ENCODE data around the gene CRLF3. TPM values are rescaled to one million over a fixed set of nuclear protein-coding genes. Genes with fewer than 3 reads are reported as not detected.
"Not testable (repeated sequence)": the region's sequence is repeated elsewhere in the genome, so short reads cannot be mapped to it uniquely, and the experiment has no call there.

Gene CRLF3
- total RNA-seq, 1 donor from 2014 or later: 9.0 TPM

DNA sequence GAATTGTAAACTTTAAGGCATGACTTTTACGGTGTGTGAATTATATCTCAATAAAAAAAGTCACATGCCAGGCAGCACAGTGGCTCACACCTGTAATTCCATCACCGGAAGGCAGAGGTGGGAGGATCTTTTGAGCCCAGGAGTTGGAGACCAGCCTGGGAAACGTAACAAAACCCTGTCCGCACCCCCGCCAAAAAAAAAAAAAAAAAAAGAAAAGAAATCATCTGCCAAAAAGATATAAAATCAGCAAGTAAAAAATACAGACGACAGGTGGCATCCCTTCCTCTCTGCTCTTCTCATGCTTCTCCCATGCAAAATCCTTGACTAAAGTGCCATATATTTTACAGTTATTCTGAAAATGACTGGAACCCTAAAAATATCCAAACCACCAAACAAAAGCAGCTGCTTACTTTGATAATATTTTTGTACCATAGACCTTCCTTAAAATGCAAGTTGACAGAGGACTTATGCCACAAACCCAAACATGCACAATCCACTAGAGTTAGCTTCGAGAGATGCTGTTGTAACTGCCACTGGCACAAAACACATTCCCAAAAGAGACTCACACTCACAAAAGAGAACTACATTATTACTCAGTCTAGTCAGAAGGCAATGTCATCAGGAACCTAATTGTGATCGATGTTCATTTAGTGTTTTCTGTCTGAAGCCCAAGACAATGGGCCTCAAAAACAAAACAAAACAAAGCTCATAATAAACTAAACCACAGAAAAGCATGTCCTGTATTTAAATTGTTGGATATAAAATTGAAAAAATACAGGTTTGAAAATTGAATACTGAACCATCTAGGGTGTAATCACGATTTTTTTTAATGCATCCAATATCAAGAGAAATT lies 2.4 kb downstream of the CRLF3 start:
- Mint-ChIP-seq H3K27me3 (no peaks in the 10 kb centered on the region), H3K9me3 (no peaks in the 10 kb centered on the region), H3K4me1 (ENCODE audit: unreplicated experiment) (peaks cover 9% of the 10 kb centered on the region), H3K27ac (no peak overlapping the region), H3K36me3 (no peaks in the 10 kb centered on the region), H3K4me3 (no peak overlapping the region)
- DNase-seq (ENCODE audit: extremely low spot score, unreplicated experiment): no peak
- TF ChIP-seq, protein P1, sequence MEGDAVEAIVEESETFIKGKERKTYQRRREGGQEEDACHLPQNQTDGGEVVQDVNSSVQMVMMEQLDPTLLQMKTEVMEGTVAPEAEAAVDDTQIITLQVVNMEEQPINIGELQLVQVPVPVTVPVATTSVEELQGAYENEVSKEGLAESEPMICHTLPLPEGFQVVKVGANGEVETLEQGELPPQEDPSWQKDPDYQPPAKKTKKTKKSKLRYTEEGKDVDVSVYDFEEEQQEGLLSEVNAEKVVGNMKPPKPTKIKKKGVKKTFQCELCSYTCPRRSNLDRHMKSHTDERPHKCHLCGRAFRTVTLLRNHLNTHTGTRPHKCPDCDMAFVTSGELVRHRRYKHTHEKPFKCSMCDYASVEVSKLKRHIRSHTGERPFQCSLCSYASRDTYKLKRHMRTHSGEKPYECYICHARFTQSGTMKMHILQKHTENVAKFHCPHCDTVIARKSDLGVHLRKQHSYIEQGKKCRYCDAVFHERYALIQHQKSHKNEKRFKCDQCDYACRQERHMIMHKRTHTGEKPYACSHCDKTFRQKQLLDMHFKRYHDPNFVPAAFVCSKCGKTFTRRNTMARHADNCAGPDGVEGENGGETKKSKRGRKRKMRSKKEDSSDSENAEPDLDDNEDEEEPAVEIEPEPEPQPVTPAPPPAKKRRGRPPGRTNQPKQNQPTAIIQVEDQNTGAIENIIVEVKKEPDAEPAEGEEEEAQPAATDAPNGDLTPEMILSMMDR (conservative IDR thresholded peaks at IDR 0.05): no peak

DNA sequence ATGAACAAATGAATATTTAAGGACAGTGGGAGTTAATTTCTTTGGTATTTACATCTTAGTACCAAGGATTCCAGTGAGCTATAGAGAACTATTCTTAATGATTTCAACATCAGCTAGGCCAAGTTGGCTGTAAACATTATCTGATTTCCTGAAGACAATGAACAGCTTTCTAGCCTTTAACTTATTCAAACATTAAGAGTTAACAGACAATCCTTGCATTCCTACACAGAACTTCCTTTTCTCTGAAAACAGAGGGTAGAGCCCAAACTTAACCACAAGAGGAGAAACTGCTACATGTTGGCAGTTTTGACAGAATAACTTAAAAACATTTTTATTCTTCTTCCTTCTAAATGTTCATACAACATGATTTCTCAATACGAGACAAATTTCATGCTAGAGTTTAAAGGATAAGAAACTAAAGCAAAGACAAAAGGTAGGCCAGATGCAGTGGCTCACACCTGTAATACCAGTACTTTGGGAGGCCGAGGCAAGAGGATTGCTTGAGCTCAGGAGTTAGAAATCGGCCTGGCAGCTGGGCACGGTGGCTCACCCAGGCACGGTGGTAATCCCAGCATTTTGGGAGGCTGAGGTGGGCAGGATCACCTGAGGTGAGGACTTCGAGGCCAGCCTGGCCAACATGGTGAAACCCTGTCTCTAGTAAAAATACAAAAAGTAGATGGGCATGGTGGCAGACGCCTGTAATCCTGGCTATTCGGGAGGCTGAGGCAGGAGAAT lies 4.4 kb downstream of the CRLF3 start:
- H3K9me3 Mint-ChIP-seq: no peaks in the 10 kb centered on the region
- H3K27ac Mint-ChIP-seq: peak overlapping the region; percentile 77
- TF ChIP-seq, protein P1 (conservative IDR thresholded peaks at IDR 0.05): no peak
- H3K36me3 Mint-ChIP-seq: peaks cover 6% of the 10 kb centered on the region
- H3K27me3 Mint-ChIP-seq: no peaks in the 10 kb centered on the region
- no peak overlapping the region for H3K4me3 Mint-ChIP-seq
- no peak for DNase-seq (ENCODE audit: extremely low spot score, unreplicated experiment)
- peaks cover 9% of the 10 kb centered on the region for H3K4me1 Mint-ChIP-seq (ENCODE audit: unreplicated experiment)

DNA sequence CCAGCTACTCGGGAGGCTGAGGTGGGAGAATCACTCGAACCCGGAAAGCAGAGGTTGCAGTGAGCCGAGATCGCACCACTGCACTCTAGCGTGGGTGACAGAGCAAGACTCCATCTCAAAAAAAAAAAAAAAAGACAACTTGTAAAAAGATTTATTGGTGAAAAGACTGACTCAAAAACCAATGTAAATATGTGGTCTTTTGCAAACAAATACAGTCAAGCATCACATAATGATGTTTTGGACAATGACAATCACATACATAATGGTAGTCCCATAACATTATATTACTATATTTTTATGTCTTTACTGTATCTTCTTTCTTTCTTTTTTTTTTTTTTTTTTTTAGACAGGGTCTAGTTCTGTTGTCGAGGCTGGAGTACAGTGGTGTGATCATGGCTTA lies 8.3 kb downstream of the CRLF3 start:
- peaks cover 11% of the 10 kb centered on the region for H3K4me1 Mint-ChIP-seq (ENCODE audit: unreplicated experiment)
- DNase-seq (ENCODE audit: extremely low spot score, unreplicated experiment): no peak

DNA sequence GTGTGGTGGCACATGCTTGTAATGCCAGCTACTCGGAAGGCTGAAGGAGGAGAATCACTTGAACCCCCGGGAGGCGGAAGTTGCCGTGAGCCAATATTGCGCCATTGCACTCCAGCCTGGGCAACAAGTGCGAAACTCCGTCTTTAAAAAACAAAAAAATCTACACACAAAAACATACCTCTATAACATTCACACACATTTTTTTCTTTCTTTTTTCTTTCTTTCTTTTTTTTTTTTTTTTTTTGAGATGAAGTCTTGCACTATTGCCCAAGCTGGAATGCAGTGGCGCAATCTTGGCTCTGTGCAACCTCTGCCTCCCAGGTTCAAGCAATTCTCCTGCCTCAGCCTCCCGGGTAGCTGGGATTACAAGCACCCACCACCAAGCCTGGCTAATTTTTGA lies 9.6 kb downstream of the CRLF3 start:
- not testable (repeated sequence) for H3K9me3 Mint-ChIP-seq; H3K27me3 Mint-ChIP-seq; H3K4me3 Mint-ChIP-seq; DNase-seq (ENCODE audit: extremely low spot score, unreplicated experiment); H3K36me3 Mint-ChIP-seq; H3K4me1 Mint-ChIP-seq (ENCODE audit: unreplicated experiment); H3K27ac Mint-ChIP-seq

More for the DNA sequence above, 8.3 kb downstream of the CRLF3 start:
- TF ChIP-seq, protein P1 (conservative IDR thresholded peaks at IDR 0.05): no peak
- Mint-ChIP-seq H3K4me3 (no peak overlapping the region), H3K36me3 (peaks cover 6% of the 10 kb centered on the region), H3K27me3 (no peaks in the 10 kb centered on the region), H3K27ac (no peak overlapping the region), H3K9me3 (no peaks in the 10 kb centered on the region)

DNA sequence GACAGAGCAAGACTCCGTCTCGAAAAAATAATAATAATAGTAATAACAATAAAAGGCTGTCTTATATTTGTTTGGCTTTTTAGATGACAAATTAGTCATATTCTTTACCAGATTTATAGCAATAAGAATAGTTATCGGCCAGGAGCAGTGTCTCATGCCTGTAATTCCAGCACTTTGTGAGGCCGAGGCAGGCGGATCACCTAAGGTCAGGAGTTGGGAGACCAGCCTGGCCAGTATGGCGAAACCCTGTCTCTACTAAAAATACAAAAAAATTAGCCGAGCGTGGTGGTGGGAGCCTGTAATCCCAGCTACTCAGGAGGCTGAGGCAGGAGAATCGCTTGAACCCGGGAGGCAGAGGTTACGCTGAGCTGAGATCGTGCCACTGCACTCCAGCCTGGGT lies 10.3 kb downstream of the CRLF3 start:
- not testable (repeated sequence) for H3K27ac Mint-ChIP-seq; H3K4me1 Mint-ChIP-seq (ENCODE audit: unreplicated experiment); H3K4me3 Mint-ChIP-seq; H3K27me3 Mint-ChIP-seq; DNase-seq (ENCODE audit: extremely low spot score, unreplicated experiment); H3K36me3 Mint-ChIP-seq; H3K9me3 Mint-ChIP-seq

GRCh38 chr17:30812218-30813177 lies 12.0 kb downstream of the CRLF3 start:
- Mint-ChIP-seq H3K27ac (no peak overlapping the region), H3K9me3 (no peaks in the 10 kb centered on the region), H3K27me3 (no peaks in the 10 kb centered on the region), H3K4me3 (no peak overlapping the region), H3K4me1 (ENCODE audit: unreplicated experiment) (peaks cover 6% of the 10 kb centered on the region), H3K36me3 (peaks cover 10% of the 10 kb centered on the region)
- TF ChIP-seq, protein P1 (conservative IDR thresholded peaks at IDR 0.05): no peak
- DNase-seq (ENCODE audit: extremely low spot score, unreplicated experiment): no peak

Measured in type B pancreatic cell (in vitro differentiated cells).